Natural killer cell (primary cell): Measurements from ENCODE around the gene UBE2Z. TPM values are rescaled to one million over a fixed set of nuclear protein-coding genes. Genes with fewer than 3 reads are reported as not detected.

Source experiments
- ATAC-seq, 3 donors: fragments of 150-1000 bp in 2 of 3; fragments of 200-7000 bp in 1 of 3; cut with Tn5 transposase; 1 replicate in 1 of 3; 2 replicates in 2 of 3; pipeline ENCODE4 v1.10.0; 2021; ENCODE audit warnings: mild to moderate bottlenecking in 2 of 3, moderate library complexity in 2 of 3
- DNase-seq, 2 donors: peaks; one replicate each; pipeline versions ENCODE4 v3.0.0 to v3.0.0-alpha.2; 2013 to 2021; ENCODE audit warnings: mixed read lengths in 1 of 2
- H3K27ac ChIP-seq: one replicate; pipeline ENCODE4 v1.5.1; 2013; ENCODE audit warnings: mild to moderate bottlenecking, low read length
- H3K27me3 ChIP-seq: one replicate; pipeline ENCODE4 v1.6.1; 2013; ENCODE audit warnings: low read length; ENCODE audit not compliant: control insufficient read depth, insufficient read depth
- H3K36me3 ChIP-seq: one replicate; pipeline ENCODE4 v1.6.1; 2013; ENCODE audit warnings: low read length; ENCODE audit not compliant: control insufficient read depth, insufficient read depth
- H3K4me1 ChIP-seq: one replicate; pipeline ENCODE4 v1.6.1; 2013; ENCODE audit warnings: low read length; ENCODE audit not compliant: control insufficient read depth, insufficient read depth
- H3K4me3 ChIP-seq: one replicate; pipeline ENCODE4 v1.5.1; 2013; ENCODE audit warnings: low read length
- H3K9me3 ChIP-seq: one replicate; pipeline ENCODE4 v1.6.1; 2013; ENCODE audit warnings: low read length; ENCODE audit not compliant: control insufficient read depth, insufficient read depth
- H3K27ac Mint-ChIP-seq, 2 donors: one replicate each; pipeline ENCODE4 v1.8.0; 2022; ENCODE audit warnings: mild to moderate bottlenecking in 2 of 2, mixed read lengths in 2 of 2, moderate library complexity in 1 of 2
- H3K27me3 Mint-ChIP-seq, 2 donors: one replicate each; pipeline ENCODE4 v1.8.0; 2022; ENCODE audit warnings: low read depth in 2 of 2, mixed read lengths in 2 of 2
- H3K36me3 Mint-ChIP-seq: one replicate; pipeline ENCODE4 v1.8.0; 2022; ENCODE audit warnings: mixed read lengths
- H3K4me1 Mint-ChIP-seq, 2 donors: one replicate each; pipeline ENCODE4 v1.8.0; 2022; ENCODE audit warnings: mixed read lengths in 2 of 2
- H3K4me3 Mint-ChIP-seq: one replicate; pipeline ENCODE4 v1.8.0; 2022; ENCODE audit warnings: mild to moderate bottlenecking, moderate library complexity, mixed read lengths
- H3K9me3 Mint-ChIP-seq, 2 donors: one replicate each; pipeline ENCODE4 v1.8.0; 2022; ENCODE audit warnings: mixed read lengths in 2 of 2
- CTCF ChIP-seq: fragments of 200-600 bp; IDR thresholded peaks from one replicate; pipeline ENCODE4 v1.8.0; 2022; ENCODE audit warnings: antibody characterized with exemption
- WGBS: methylation state at CpG from one replicate; pipeline ENCODE4 v1.1.7; 2013; ENCODE audit warnings: missing lambda C conversion rate; ENCODE audit not compliant: insufficient coverage; 5-methylcytosine and 5-hydroxymethylcytosine counted together
- intact Hi-C: fragments of 100-400 bp; cut with micrococcal nuclease; formaldehyde crosslinking; loops from one replicate; pipeline ENCODE4 v1.14.2; 2022
- total RNA-seq, 4 donors: library from RNA; stranded (reverse); fragments of 120-200 nt in 1 of 4; gene quantifications; one replicate each; pipeline versions ENCODE4 v1.2.3 to v1.2.4, GENCODE V29; 2013 to 2022

UBE2Z gene
- total RNA-seq, 3 donors from 2014 or later (not counting 1 experiment from before 2014, with no cell fraction given), result 89.0 to 94.0 (median 89.6) TPM

- WGBS, result 41% methylated on average over 2 of the region's 5 CpGs
- Histone ChIP-seq H3K27ac (peak overlapping the region; percentile 77), H3K4me3 (no peak overlapping the region), H3K36me3 (peaks cover 57% of the 10 kb centered on the region), H3K27me3 (no peaks in the 10 kb centered on the region), H3K9me3 (no peaks in the 10 kb centered on the region), H3K4me1 (peaks cover 11% of the 10 kb centered on the region)
- peak in 1 of 2 donors; percentile 70 for DNase-seq
- Mint-ChIP-seq H3K27me3 (no peaks in the 10 kb centered on the region), H3K27ac (peak overlapping the region; percentile 86 to 91), H3K9me3 (no peaks in the 10 kb centered on the region), H3K36me3 (peaks cover 9% of the 10 kb centered on the region), H3K4me1 (peaks cover 46 to 48% of the 10 kb centered on the region in 2 donors), H3K4me3 (no peak overlapping the region)
- no peak for TF ChIP-seq CTCF
- ATAC-seq, result peak; percentile 81 to 90 (median 87)
- intact Hi-C loops, result no loop called here
Observed at GRCh38 chr17:48915459-48916282, 7.5 kb downstream of the UBE2Z start.

- H3K27me3 ChIP-seq, result no peaks in the 10 kb centered on the region
- ATAC-seq, result no peak
- peaks cover 89% of the 10 kb centered on the region for H3K36me3 ChIP-seq
- 60% methylated on average over 2 of the region's 4 CpGs for whole genome bisulfite sequencing
- Mint-ChIP-seq H3K27ac (peak overlapping the region in 1 of 2 donors; percentile 20), H3K4me3 (no peak overlapping the region), H3K36me3 (peaks cover 13% of the 10 kb centered on the region), H3K9me3 (no peaks in the 10 kb centered on the region), H3K4me1 (peaks cover 10 to 20% of the 10 kb centered on the region in 2 donors), H3K27me3 (no peaks in the 10 kb centered on the region)
- H3K4me1 ChIP-seq, result no peaks in the 10 kb centered on the region
- TF ChIP-seq CTCF, result no peak
- intact Hi-C loops, result no loop called here
- no peak for DNase-seq
- no peak overlapping the region for H3K4me3 ChIP-seq
- no peaks in the 10 kb centered on the region for H3K9me3 ChIP-seq
- no peak overlapping the region for H3K27ac ChIP-seq
Observed at GRCh38 chr17:48925251-48925990, 17.2 kb downstream of the UBE2Z start.

GRCh38 chr17:48925991-48926342, 17.8 kb downstream of the UBE2Z start:
- no peak overlapping the region for H3K4me3 Mint-ChIP-seq
- Histone ChIP-seq H3K9me3 (no peaks in the 10 kb centered on the region), H3K4me1 (no peaks in the 10 kb centered on the region), H3K36me3 (peaks cover 89% of the 10 kb centered on the region), H3K27ac (no peak overlapping the region), H3K4me3 (no peak overlapping the region), H3K27me3 (no peaks in the 10 kb centered on the region)
- 85% methylated on average over 3 of the region's 3 CpGs for WGBS
- peaks cover 9% of the 10 kb centered on the region for H3K36me3 Mint-ChIP-seq
- intact Hi-C loops, result no loop called here
- ATAC-seq (no peak), DNase-seq (no peak)
- H3K9me3 Mint-ChIP-seq, result no peaks in the 10 kb centered on the region
- TF ChIP-seq CTCF, result no peak
- peak overlapping the region in 1 of 2 donors; percentile 20 for H3K27ac Mint-ChIP-seq
- H3K27me3 Mint-ChIP-seq, result no peaks in the 10 kb centered on the region
- peaks cover 8 to 18% of the 10 kb centered on the region in 2 donors for H3K4me1 Mint-ChIP-seq
